ENCODE data around the gene PUS7.
"Not testable (repeated sequence)": the region's sequence is repeated elsewhere in the genome, so short reads cannot be mapped to it uniquely, and the experiment has no call there.

GRCh38 chr7:105450870-105451269 lies 71.2 kb downstream of the PUS7 start:
- TF ChIP-seq FOS (IDR thresholded peaks at IDR 0.05; ENCODE audit: low read depth, low read length); CTCF (conservative IDR thresholded peaks at IDR 0.05; ENCODE audit: low read depth, low read length); POLR2A (IDR thresholded peaks at IDR 0.05; ENCODE audit: low read depth, low read length); RAD21 (IDR thresholded peaks at IDR 0.05; ENCODE audit: low read length); CHD1 (IDR thresholded peaks at IDR 0.05; ENCODE audit: low read depth, low read length); SMC3 (IDR thresholded peaks at IDR 0.05; ENCODE audit: low read depth, low read length); BHLHE40 (IDR thresholded peaks at IDR 0.05; ENCODE audit: low read depth, low read length); RCOR1 (IDR thresholded peaks at IDR 0.05; ENCODE audit: insufficient replicate concordance, low read length); RFX5 (IDR thresholded peaks at IDR 0.05; ENCODE audit: low read depth, low read length); USF2 (IDR thresholded peaks at IDR 0.05; ENCODE audit: low read depth, low read length): not testable (repeated sequence)
- TF ChIP-seq CEBPB (IDR thresholded peaks at IDR 0.05; ENCODE audit: low read depth, low read length) = peak; percentile 92
